Measurements from ENCODE around the gene PRDM4. TPM values are rescaled to one million over a fixed set of nuclear protein-coding genes. Genes with fewer than 3 reads are reported as not detected.

The PRDM4 gene
- total RNA-seq, 1 experiment from 2014 or later, result 20.5 TPM

DNA sequence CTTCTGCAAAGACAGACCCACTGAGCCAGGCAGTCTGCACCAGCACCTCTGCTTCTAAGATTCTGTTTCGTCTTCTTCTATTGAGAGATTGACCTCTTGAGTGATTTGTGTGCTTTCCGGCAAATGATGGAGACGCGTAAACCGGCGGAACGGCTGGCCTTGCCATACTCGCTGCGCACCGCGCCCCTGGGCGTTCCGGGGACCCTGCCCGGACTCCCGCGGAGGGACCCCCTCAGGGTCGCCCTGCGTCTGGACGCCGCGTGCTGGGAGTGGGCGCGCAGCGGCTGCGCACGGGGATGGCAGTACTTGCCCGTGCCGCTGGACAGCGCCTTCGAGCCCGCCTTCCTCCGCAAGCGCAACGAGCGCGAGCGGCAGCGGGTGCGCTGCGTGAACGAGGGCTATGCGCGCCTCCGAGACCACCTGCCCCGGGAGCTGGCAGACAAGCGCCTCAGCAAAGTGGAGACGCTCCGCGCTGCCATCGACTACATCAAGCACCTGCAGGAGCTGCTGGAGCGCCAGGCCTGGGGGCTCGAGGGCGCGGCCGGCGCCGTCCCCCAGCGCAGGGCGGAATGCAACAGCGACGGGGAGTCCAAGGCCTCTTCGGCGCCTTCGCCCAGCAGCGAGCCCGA is 14.3 kb upstream of the PRDM4 start (continued):
- TF ChIP-seq, protein P1, sequence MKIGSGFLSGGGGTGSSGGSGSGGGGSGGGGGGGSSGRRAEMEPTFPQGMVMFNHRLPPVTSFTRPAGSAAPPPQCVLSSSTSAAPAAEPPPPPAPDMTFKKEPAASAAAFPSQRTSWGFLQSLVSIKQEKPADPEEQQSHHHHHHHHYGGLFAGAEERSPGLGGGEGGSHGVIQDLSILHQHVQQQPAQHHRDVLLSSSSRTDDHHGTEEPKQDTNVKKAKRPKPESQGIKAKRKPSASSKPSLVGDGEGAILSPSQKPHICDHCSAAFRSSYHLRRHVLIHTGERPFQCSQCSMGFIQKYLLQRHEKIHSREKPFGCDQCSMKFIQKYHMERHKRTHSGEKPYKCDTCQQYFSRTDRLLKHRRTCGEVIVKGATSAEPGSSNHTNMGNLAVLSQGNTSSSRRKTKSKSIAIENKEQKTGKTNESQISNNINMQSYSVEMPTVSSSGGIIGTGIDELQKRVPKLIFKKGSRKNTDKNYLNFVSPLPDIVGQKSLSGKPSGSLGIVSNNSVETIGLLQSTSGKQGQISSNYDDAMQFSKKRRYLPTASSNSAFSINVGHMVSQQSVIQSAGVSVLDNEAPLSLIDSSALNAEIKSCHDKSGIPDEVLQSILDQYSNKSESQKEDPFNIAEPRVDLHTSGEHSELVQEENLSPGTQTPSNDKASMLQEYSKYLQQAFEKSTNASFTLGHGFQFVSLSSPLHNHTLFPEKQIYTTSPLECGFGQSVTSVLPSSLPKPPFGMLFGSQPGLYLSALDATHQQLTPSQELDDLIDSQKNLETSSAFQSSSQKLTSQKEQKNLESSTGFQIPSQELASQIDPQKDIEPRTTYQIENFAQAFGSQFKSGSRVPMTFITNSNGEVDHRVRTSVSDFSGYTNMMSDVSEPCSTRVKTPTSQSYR (CRISPR knock-in tag; IDR thresholded peaks at IDR 0.05), result peak; percentile 57; the same call in 1 of the 2 replicates
- TF ChIP-seq, protein P2, sequence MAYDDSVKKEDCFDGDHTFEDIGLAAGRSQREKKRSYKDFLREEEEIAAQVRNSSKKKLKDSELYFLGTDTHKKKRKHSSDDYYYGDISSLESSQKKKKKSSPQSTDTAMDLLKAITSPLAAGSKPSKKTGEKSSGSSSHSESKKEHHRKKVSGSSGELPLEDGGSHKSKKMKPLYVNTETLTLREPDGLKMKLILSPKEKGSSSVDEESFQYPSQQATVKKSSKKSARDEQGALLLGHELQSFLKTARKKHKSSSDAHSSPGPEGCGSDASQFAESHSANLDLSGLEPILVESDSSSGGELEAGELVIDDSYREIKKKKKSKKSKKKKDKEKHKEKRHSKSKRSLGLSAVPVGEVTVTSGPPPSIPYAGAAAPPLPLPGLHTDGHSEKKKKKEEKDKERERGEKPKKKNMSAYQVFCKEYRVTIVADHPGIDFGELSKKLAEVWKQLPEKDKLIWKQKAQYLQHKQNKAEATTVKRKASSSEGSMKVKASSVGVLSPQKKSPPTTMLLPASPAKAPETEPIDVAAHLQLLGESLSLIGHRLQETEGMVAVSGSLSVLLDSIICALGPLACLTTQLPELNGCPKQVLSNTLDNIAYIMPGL (CRISPR knock-in tag; IDR thresholded peaks at IDR 0.05), result peak; percentile 22; the same call in 1 of the 2 replicates
- peak; percentile 92 for TF ChIP-seq ESRRA (CRISPR knock-in tag; IDR thresholded peaks at IDR 0.05; ENCODE audit: borderline replicate concordance)
- TF ChIP-seq, protein P3, sequence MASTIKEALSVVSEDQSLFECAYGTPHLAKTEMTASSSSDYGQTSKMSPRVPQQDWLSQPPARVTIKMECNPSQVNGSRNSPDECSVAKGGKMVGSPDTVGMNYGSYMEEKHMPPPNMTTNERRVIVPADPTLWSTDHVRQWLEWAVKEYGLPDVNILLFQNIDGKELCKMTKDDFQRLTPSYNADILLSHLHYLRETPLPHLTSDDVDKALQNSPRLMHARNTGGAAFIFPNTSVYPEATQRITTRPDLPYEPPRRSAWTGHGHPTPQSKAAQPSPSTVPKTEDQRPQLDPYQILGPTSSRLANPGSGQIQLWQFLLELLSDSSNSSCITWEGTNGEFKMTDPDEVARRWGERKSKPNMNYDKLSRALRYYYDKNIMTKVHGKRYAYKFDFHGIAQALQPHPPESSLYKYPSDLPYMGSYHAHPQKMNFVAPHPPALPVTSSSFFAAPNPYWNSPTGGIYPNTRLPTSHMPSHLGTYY (CRISPR knock-in tag; IDR thresholded peaks at IDR 0.05), result peak; percentile 26; the same call in 1 of the 2 replicates
- TF ChIP-seq, protein P4, sequence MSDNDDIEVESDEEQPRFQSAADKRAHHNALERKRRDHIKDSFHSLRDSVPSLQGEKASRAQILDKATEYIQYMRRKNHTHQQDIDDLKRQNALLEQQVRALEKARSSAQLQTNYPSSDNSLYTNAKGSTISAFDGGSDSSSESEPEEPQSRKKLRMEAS (CRISPR knock-in tag; IDR thresholded peaks at IDR 0.05), result peak; percentile 94
- no peak for TF ChIP-seq SOX15 (CRISPR knock-in tag; IDR thresholded peaks at IDR 0.05)
- TF ChIP-seq NR2C2 (CRISPR knock-in tag; IDR thresholded peaks at IDR 0.05), result no peak
- TF ChIP-seq PRRX2 (CRISPR knock-in tag; IDR thresholded peaks at IDR 0.05), result no peak
- peak; percentile 35; the same call in 1 of the 2 replicates for TF ChIP-seq KAT7 (CRISPR knock-in tag; IDR thresholded peaks at IDR 0.05; ENCODE audit: borderline replicate concordance)
- TF ChIP-seq, protein P5, sequence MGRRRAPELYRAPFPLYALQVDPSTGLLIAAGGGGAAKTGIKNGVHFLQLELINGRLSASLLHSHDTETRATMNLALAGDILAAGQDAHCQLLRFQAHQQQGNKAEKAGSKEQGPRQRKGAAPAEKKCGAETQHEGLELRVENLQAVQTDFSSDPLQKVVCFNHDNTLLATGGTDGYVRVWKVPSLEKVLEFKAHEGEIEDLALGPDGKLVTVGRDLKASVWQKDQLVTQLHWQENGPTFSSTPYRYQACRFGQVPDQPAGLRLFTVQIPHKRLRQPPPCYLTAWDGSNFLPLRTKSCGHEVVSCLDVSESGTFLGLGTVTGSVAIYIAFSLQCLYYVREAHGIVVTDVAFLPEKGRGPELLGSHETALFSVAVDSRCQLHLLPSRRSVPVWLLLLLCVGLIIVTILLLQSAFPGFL (CRISPR knock-in tag; IDR thresholded peaks at IDR 0.05; ENCODE audit: borderline replicate concordance), result peak; percentile 36; the same call in 1 of the 2 replicates
- TF ChIP-seq NFATC4 (CRISPR knock-in tag; IDR thresholded peaks at IDR 0.05), result no peak
- peak; percentile 65; the same call in 1 of the 2 replicates for TF ChIP-seq TP53 (CRISPR knock-in tag; IDR thresholded peaks at IDR 0.05)
- peak; percentile 63; the same call in 1 of the 2 replicates for TF ChIP-seq NR3C1 (CRISPR knock-in tag; conservative IDR thresholded peaks at IDR 0.05; ENCODE audit: low read depth)
- 0 out of 2 replicates have a peak, but pooled peaks have one; percentile 76 for TF ChIP-seq MYBL2 (CRISPR knock-in tag; IDR thresholded peaks at IDR 0.05)
- TF ChIP-seq RELA (CRISPR knock-in tag; IDR thresholded peaks at IDR 0.05; ENCODE audit: borderline replicate concordance), result peak; percentile 86; the same call in 1 of the 2 replicates
- TF ChIP-seq, protein P6, sequence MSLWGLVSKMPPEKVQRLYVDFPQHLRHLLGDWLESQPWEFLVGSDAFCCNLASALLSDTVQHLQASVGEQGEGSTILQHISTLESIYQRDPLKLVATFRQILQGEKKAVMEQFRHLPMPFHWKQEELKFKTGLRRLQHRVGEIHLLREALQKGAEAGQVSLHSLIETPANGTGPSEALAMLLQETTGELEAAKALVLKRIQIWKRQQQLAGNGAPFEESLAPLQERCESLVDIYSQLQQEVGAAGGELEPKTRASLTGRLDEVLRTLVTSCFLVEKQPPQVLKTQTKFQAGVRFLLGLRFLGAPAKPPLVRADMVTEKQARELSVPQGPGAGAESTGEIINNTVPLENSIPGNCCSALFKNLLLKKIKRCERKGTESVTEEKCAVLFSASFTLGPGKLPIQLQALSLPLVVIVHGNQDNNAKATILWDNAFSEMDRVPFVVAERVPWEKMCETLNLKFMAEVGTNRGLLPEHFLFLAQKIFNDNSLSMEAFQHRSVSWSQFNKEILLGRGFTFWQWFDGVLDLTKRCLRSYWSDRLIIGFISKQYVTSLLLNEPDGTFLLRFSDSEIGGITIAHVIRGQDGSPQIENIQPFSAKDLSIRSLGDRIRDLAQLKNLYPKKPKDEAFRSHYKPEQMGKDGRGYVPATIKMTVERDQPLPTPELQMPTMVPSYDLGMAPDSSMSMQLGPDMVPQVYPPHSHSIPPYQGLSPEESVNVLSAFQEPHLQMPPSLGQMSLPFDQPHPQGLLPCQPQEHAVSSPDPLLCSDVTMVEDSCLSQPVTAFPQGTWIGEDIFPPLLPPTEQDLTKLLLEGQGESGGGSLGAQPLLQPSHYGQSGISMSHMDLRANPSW (CRISPR knock-in tag; conservative IDR thresholded peaks at IDR 0.05; ENCODE audit: low read depth), result 0 out of 2 replicates have a peak, but pooled peaks have one; percentile 53
- no peak for TF ChIP-seq JAZF1 (CRISPR knock-in tag; IDR thresholded peaks at IDR 0.05)
- TF ChIP-seq, protein P7, sequence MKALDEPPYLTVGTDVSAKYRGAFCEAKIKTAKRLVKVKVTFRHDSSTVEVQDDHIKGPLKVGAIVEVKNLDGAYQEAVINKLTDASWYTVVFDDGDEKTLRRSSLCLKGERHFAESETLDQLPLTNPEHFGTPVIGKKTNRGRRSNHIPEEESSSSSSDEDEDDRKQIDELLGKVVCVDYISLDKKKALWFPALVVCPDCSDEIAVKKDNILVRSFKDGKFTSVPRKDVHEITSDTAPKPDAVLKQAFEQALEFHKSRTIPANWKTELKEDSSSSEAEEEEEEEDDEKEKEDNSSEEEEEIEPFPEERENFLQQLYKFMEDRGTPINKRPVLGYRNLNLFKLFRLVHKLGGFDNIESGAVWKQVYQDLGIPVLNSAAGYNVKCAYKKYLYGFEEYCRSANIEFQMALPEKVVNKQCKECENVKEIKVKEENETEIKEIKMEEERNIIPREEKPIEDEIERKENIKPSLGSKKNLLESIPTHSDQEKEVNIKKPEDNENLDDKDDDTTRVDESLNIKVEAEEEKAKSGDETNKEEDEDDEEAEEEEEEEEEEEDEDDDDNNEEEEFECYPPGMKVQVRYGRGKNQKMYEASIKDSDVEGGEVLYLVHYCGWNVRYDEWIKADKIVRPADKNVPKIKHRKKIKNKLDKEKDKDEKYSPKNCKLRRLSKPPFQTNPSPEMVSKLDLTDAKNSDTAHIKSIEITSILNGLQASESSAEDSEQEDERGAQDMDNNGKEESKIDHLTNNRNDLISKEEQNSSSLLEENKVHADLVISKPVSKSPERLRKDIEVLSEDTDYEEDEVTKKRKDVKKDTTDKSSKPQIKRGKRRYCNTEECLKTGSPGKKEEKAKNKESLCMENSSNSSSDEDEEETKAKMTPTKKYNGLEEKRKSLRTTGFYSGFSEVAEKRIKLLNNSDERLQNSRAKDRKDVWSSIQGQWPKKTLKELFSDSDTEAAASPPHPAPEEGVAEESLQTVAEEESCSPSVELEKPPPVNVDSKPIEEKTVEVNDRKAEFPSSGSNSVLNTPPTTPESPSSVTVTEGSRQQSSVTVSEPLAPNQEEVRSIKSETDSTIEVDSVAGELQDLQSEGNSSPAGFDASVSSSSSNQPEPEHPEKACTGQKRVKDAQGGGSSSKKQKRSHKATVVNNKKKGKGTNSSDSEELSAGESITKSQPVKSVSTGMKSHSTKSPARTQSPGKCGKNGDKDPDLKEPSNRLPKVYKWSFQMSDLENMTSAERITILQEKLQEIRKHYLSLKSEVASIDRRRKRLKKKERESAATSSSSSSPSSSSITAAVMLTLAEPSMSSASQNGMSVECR (CRISPR knock-in tag; IDR thresholded peaks at IDR 0.05; ENCODE audit: borderline replicate concordance), result peak; percentile 73; the same call in 1 of the 2 replicates
- TF ChIP-seq, protein P8, sequence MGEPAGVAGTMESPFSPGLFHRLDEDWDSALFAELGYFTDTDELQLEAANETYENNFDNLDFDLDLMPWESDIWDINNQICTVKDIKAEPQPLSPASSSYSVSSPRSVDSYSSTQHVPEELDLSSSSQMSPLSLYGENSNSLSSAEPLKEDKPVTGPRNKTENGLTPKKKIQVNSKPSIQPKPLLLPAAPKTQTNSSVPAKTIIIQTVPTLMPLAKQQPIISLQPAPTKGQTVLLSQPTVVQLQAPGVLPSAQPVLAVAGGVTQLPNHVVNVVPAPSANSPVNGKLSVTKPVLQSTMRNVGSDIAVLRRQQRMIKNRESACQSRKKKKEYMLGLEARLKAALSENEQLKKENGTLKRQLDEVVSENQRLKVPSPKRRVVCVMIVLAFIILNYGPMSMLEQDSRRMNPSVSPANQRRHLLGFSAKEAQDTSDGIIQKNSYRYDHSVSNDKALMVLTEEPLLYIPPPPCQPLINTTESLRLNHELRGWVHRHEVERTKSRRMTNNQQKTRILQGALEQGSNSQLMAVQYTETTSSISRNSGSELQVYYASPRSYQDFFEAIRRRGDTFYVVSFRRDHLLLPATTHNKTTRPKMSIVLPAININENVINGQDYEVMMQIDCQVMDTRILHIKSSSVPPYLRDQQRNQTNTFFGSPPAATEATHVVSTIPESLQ (CRISPR knock-in tag; IDR thresholded peaks at IDR 0.05), result no peak
- no peak for TF ChIP-seq FOXJ3 (CRISPR knock-in tag; IDR thresholded peaks at IDR 0.05; ENCODE audit: borderline replicate concordance)
